HG03108 (cell line): ENCODE data around the gene SOCS1.
"Not testable (repeated sequence)": the region's sequence is repeated elsewhere in the genome, so short reads cannot be mapped to it uniquely, and the experiment has no call there.

Source experiments
- ATAC-seq: cut with Tn5 transposase; IDR thresholded peaks from one replicate; pipeline ENCODE4 v1.9.1; 2021; ENCODE audit warnings: moderate library complexity; ENCODE audit not compliant: unreplicated experiment

Gene SOCS1

GRCh38 chr16:11231367-11231970 is 24.5 kb downstream of the SOCS1 start:
- no peak for ATAC-seq

DNA sequence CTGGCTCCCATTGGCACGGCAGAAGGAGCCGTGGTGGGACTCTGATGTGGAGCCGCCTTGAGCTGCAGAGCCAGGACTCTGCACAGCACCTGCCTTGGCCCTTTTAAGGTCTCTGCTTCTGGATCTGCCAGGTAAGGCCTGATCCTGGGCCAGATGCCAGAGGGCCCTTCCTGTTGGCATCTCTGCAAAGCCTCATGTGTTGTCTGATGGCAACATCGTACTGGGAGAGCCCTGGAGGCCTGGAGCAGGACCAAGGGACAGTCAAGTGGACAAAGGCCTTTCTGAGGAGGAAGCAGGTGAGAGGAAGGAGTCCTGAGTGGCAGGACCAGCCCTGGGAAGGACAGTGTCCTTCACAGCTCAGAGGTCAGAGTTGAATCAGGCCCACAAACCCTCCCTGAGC is 26.1 kb downstream of the SOCS1 start:
- ATAC-seq, result no peak

- no peak for ATAC-seq
These were observed 26.6 kb downstream of the SOCS1 start for GRCh38 chr16:11229432-11229831.

DNA sequence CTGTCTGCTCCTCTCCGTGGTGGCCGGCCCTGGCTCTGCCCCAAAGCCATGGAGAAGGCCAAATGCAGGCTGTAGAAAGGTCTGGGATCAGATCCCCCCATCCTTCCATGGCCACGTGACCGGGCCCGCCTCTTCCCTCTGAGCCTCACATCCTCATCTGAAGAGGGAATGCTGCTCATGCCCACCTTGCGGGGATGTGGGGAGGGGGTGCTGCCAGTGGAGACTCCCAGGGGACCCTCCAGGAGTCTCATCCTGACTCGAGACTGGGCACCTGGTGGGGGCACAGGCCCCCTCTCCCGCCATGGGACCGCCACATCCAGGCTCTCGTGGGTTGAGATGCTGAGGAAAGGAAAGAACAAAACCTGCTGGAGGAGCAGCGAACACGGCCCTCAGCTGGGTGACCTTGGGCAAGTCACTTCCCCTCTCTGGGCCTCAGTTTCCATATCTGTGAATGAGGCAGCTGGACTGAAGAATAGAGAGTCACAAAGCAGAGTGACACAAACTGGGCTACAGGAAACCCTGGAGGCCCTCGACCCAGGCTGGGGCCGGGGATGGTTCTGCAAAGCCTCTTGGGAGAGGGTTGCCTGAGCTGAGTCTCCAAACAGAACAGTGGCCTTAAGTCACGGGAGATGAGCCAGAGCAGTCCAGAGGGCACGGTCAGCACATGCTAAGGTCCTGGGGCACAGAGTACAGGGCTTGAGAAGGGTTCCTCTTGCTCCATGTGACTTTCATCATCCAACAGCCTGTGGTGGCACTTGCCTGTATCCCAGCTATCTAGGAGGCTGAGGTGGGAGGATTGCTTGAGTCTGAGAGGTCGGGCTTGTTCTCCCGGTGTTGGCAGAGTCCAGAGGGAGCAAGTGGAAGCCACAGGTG is 30.1 kb downstream of the SOCS1 start:
- no peak for ATAC-seq

DNA sequence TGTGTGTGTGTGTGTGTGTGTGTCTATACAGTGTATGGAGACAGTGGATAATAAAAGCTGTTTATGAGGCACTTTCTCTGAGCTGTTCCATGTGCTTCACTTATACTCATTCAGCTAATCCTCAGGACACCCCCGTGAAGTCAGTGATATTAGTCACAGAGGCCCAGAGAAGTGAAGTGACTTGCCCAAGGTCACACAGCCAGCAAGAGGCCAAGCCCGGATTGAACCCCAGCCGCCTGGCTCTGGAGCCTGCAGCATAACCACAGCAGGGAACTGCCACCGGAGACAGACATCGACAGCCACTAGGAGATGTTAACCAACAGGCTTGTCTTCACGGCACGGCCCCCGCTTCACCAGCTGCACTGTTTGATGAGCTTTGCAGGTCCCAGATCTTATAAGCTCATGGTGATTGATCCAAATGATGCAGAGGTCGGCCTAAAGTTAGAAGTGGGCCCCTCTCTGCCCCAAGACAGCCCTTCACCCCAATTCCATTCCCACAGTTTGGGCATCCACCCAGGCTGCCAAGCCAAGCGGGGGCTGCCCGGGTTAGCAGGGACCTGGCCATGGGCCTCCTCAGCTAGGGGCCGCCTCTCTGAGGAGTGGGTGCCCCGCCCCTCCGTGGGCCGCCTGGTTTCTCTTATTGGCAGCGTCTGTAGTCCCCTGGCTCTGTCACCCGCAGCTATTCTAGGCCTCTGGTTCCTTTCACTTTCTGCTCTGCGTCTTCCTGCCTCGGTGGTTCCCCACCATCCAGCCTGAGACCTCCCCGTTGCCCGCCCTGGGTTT is 30.9 kb downstream of the SOCS1 start:
- peak; percentile 84 for ATAC-seq

DNA sequence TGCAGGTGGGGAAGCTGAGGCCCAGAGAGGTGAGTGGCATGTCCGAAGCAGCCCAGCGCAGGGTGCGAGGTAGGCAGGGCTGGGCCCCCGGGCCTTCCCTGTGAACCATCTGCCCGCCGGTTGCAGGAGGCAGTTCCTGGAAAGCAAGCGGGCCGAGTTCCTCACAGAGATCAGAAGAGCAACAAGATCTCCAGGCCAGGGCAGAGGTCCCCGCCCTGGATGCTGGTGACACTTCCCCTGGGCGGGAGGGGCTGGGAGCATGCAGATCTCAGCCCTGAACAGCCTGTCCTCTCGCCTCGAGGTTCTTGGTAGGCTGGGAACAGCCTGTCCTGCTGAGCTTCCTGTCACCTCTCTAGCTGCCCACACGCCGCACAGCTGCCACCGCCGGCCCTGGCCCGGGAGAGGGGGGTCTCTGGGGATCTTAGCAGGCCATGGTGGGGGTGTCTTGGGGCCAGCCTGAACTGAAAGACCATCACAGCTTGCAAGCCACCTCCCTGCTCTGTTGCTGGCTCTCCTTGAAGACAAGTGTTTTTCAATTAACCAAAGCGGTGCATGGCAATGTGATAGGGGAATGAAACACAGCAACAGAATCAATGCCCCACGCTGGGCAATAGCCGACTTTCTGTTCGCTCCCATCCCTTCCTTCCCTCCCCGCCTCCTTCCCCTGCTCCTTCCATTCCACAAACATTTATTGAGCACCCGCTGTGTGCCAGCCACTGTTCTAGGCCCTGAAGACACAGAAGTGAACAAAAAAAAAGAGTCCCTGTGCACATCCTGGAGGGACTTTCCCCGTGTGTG is 31.7 kb downstream of the SOCS1 start:
- ATAC-seq, result peak; percentile 68

GRCh38 chr16:11220507-11220906 is 35.5 kb downstream of the SOCS1 start:
- not testable (repeated sequence) for ATAC-seq

GRCh38 chr16:11219178-11219577 is 36.8 kb downstream of the SOCS1 start:
- ATAC-seq, result no peak

GRCh38 chr16:11218604-11218962 is 37.4 kb downstream of the SOCS1 start:
- no peak for ATAC-seq

- no peak for ATAC-seq
These were observed 38.1 kb downstream of the SOCS1 start for GRCh38 chr16:11217651-11218603.

- ATAC-seq, result no peak
These were observed 40.0 kb downstream of the SOCS1 start for GRCh38 chr16:11215935-11216556.

GRCh38 chr16:11213799-11214198 is 42.2 kb downstream of the SOCS1 start:
- ATAC-seq, result no peak

DNA sequence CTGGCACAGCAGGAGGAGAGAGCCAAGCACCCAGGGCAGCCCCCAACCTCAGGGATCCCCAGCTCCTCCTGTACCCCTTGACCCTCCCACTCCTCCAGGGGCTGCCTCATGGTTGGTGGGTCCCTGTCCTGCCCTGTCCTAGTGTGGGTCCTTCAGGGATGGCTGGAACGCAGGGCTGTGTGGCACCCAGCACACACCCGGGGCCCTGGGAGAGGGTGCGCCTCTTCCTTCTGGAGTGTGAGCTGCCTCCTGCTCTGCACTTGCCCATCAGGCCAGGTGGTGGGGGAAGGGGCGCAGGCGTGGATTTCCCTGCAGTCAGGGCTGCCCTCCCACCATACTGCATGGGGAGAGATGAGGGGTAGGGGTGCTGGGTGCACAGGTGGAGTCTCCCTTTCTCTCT is 42.6 kb downstream of the SOCS1 start:
- no peak for ATAC-seq

- no peak for ATAC-seq
These were observed 43.2 kb downstream of the SOCS1 start for GRCh38 chr16:11212798-11213196.

DNA sequence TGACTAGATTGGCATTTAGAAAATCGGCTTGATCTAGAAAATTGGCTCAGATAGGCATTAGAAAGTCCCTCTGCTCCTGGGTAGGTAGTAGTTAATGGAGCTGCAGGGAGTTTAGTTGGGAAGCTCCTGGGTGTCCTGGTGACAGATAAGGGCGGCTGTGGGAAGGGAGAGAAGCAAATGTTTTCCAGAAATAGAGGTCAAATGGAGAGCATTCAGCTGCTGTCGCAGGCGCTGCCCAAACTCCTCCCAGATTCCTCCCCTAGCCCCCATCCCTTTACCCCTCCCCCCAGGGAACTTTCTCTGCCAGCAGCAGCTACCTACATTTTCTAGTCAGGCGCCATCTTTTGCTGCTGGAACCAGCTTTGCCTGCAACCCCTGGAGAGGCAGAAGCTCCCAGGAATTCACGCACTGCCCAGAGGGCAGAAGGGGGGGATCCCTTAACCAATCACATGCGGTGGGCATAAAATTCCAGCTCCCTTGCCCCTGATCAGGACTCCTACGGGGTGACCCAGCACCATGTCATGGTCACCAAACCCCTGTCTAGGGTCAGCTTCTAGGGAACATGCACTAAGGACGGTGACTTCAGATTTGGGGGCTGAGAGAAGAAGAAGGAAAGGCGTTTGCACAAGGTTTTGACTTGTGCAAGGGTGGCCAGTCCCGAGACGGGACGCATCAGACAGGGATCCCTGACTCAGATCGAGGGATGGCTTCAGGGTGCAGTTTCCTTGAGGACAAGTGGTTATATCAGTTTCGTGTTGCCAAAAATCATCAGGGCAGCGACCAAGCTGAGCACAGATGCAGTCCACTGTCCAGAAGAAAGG is 43.8 kb downstream of the SOCS1 start:
- no peak for ATAC-seq

DNA sequence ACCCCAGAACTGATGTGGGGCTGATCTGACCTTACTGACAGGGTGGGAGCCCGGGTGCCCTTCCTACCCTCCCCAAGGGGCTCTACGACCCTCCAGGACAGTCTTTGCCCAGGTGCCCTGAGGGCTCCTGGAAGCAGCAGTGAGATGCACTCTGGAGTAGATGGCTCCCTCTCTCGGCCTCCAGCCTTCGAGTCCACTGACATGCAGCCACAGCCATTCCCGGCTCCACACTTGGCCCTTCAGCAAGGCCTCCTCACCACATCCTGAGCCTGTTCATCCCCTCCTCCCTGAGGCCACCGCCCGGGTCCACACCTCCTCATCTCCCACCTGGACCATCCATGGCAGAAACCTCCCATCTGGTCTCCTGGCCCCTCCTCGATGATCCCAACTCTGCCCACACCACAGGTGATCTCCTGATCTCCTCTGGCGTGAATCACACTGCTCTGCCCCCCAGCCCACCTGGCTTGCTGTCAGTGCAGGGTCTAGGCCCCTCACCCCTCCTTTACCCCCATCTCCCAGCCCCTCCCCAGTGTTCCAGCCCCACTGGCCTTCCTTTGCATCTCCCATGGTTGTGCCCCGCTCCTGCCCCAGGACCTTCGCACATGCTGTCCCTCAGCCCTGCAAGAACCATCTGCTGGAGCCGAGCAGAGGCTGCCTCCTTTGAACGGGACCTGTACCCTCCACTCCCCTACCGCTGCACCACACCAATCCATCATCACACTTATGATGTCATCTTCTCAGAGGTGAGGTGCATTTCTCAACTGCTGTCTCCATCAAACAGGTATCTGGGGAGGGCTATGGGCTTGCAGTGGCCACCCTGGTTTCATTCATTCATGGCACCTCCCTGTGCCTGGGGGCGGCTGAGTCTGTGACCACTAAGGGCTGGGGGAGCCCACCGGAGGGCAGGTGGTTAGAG is 44.7 kb downstream of the SOCS1 start:
- ATAC-seq, result no peak

DNA sequence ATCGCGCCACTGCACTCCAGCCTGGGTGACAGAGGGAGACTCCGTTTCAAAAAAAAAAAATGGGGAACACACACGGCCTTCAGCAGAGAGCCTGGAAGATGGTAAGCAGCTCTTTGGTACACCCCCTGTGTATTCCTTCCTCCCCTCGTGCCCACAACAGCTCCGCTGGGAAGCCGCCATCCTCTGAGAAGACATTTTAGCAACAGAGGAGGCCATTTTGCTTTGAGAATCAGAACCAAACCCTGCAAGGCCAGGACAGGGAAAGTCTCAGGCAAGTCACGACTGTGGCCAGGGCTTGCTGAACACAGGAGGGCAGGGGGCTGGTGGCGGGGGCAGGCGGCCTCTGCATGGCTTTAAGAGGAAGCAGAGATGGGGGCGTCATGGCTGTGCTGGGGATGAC is 45.7 kb downstream of the SOCS1 start:
- ATAC-seq, result no peak
